ENCODE measurements around the gene ZP2.

ZP2 gene

GRCh38 chr16:21184834-21185233 is 26.5 kb downstream of the ZP2 start:
- Histone ChIP-seq H3K27ac (ENCODE audit: low read length) (no peak overlapping the region), H3K79me2 (ENCODE audit: insufficient read depth, low read length) (no peaks in the 10 kb centered on the region), H3K4me1 (ENCODE audit: insufficient read depth, low read length) (no peaks in the 10 kb centered on the region), H3K9ac (ENCODE audit: low read depth, low read length) (no peak overlapping the region), H3K36me3 (ENCODE audit: insufficient read depth, low read length) (peaks cover 23% of the 10 kb centered on the region), H3K9me3 (ENCODE audit: insufficient read depth, low read length, severe bottlenecking) (no peaks in the 10 kb centered on the region), H3K4me3 (ENCODE audit: low read depth in 1 of 2, low read length in 2 of 2) (no peak overlapping the region), H4K20me1 (ENCODE audit: insufficient read depth, low read length) (no peaks in the 10 kb centered on the region), H3K4me2 (ENCODE audit: insufficient read depth, low read length) (no peak overlapping the region), H3K27me3 (ENCODE audit: insufficient read depth, low read length, poor library complexity) (no peaks in the 10 kb centered on the region), H2AFZ (ENCODE audit: low read depth, low read length) (no peak overlapping the region)
- ATAC-seq (ENCODE audit: insufficient read depth, low read depth): no peak
- TF ChIP-seq EZH2 (IDR thresholded peaks at IDR 0.05; ENCODE audit: borderline replicate concordance, low read depth, low read length, severe bottlenecking) (no peak), CTCF (IDR thresholded peaks at IDR 0.05; ENCODE audit: borderline replicate concordance, extremely low read depth, low read length, poor library complexity, severe bottlenecking) (no peak)
- DNase-seq: no peak

DNA sequence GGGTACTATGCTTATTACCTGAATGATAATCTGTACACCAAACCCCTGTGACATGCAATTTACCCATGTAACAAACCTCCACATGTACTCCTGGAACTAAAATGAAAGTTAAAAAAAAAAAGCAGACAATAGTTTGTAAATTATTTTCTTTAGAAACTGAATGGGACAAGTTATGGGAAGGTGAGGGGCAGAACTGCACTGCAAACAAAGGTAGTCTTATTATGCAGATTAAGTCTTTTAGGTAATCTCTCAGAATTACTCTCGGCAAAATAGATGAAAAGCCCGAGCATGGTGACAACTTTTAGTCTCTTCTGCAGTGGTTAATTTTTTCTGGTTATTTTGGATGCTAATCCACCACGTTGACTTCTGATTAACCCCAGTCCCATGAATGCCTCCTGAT is 27.4 kb downstream of the ZP2 start:
- no peak for ATAC-seq (ENCODE audit: insufficient read depth, low read depth)
- DNase-seq: no peak
- H3K36me3 ChIP-seq (ENCODE audit: insufficient read depth, low read length): peaks cover 31% of the 10 kb centered on the region
- no peak overlapping the region for H3K4me3 ChIP-seq (ENCODE audit: low read depth in 1 of 2, low read length in 2 of 2)
- H3K4me1 ChIP-seq (ENCODE audit: insufficient read depth, low read length): no peaks in the 10 kb centered on the region
- no peak overlapping the region for H2AFZ ChIP-seq (ENCODE audit: low read depth, low read length)
- no peaks in the 10 kb centered on the region for H3K27me3 ChIP-seq (ENCODE audit: insufficient read depth, low read length, poor library complexity)
- no peak overlapping the region for H3K4me2 ChIP-seq (ENCODE audit: insufficient read depth, low read length)
- no peak overlapping the region for H3K27ac ChIP-seq (ENCODE audit: low read length)
- H3K79me2 ChIP-seq (ENCODE audit: insufficient read depth, low read length): no peaks in the 10 kb centered on the region
- no peaks in the 10 kb centered on the region for H4K20me1 ChIP-seq (ENCODE audit: insufficient read depth, low read length)
- H3K9ac ChIP-seq (ENCODE audit: low read depth, low read length): no peak overlapping the region
- no peak for TF ChIP-seq CTCF (IDR thresholded peaks at IDR 0.05; ENCODE audit: borderline replicate concordance, extremely low read depth, low read length, poor library complexity, severe bottlenecking)
- TF ChIP-seq EZH2 (IDR thresholded peaks at IDR 0.05; ENCODE audit: borderline replicate concordance, low read depth, low read length, severe bottlenecking): no peak
- H3K9me3 ChIP-seq (ENCODE audit: insufficient read depth, low read length, severe bottlenecking): no peaks in the 10 kb centered on the region

DNA sequence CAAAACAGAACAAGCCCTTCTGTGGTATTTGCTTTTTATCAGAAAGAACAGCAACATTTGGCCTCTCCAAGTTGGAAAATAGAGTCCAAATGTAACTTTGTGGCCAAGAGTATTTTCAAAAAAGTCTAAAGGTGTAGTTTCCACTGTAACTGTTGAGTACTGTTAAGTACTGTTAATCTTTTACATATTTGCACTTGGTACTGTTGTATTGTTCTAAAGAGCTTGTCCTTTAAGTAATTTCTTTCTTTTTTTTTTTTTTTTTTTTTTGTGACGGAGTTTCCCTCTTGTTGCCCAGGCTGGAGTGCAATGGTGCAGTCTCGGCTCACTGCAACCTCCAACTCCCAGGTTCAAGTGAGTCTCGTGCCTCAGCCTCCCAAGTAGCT is 31.4 kb downstream of the ZP2 start:
- Histone ChIP-seq H3K27ac (ENCODE audit: low read length) (no peak overlapping the region), H3K27me3 (ENCODE audit: insufficient read depth, low read length, poor library complexity) (no peaks in the 10 kb centered on the region), H3K79me2 (ENCODE audit: insufficient read depth, low read length) (no peaks in the 10 kb centered on the region), H4K20me1 (ENCODE audit: insufficient read depth, low read length) (no peaks in the 10 kb centered on the region), H3K4me2 (ENCODE audit: insufficient read depth, low read length) (no peak overlapping the region), H3K4me1 (ENCODE audit: insufficient read depth, low read length) (no peaks in the 10 kb centered on the region), H3K36me3 (ENCODE audit: insufficient read depth, low read length) (peaks cover 40% of the 10 kb centered on the region), H3K9ac (ENCODE audit: low read depth, low read length) (no peak overlapping the region), H2AFZ (ENCODE audit: low read depth, low read length) (no peak overlapping the region), H3K4me3 (ENCODE audit: low read depth in 1 of 2, low read length in 2 of 2) (no peak overlapping the region), H3K9me3 (ENCODE audit: insufficient read depth, low read length, severe bottlenecking) (no peaks in the 10 kb centered on the region)
- ATAC-seq (ENCODE audit: insufficient read depth, low read depth): no peak
- DNase-seq: no peak
- TF ChIP-seq EZH2 (IDR thresholded peaks at IDR 0.05; ENCODE audit: borderline replicate concordance, low read depth, low read length, severe bottlenecking) (no peak), CTCF (IDR thresholded peaks at IDR 0.05; ENCODE audit: borderline replicate concordance, extremely low read depth, low read length, poor library complexity, severe bottlenecking) (no peak)

All from DND-41 (cell line).